ENCODE results near the gene CD2BP2. TPM values are rescaled to one million over a fixed set of nuclear protein-coding genes. Genes with fewer than 3 reads are reported as not detected.
A peak's percentile ranks its signal among the peaks of the same experiment; 100 is the strongest.

Gene CD2BP2
- total and polyA plus RNA-seq, 2 of the 13 experiments (the other 11 are each of a cell fraction or from before 2014, with no cell fraction given), result 24.9 to 54.6 TPM

GRCh38 chr16:30370456-30371247 is 15.5 kb upstream of the CD2BP2 start, which contains the start of gene TBC1D10B (continued):
- TF ChIP-seq GPN1 (CRISPR knock-in tag; IDR thresholded peaks at IDR 0.05; ENCODE audit: borderline replicate concordance) (no peak), CTCF (CRISPR knock-in tag; IDR thresholded peaks at IDR 0.05) (peak; percentile 75), XBP1 (CRISPR knock-in tag; IDR thresholded peaks at IDR 0.05) (no peak), ZNF367 (CRISPR knock-in tag; IDR thresholded peaks at IDR 0.05; ENCODE audit: borderline replicate concordance) (no peak), ZNF274 (CRISPR knock-in tag; IDR thresholded peaks at IDR 0.05) (no peak), ZNF598 (CRISPR knock-in tag; IDR thresholded peaks at IDR 0.05; ENCODE audit: borderline replicate concordance) (no peak), NFE2L2 (IDR thresholded peaks at IDR 0.05; ENCODE audit: low read length) (no peak), ZSCAN30 (CRISPR knock-in tag; IDR thresholded peaks at IDR 0.05) (no peak), KMT2A (CRISPR knock-in tag; IDR thresholded peaks at IDR 0.05) (no peak), ELF1 (CRISPR knock-in tag; IDR thresholded peaks at IDR 0.05) (peak; percentile 76), AHR (CRISPR knock-in tag; IDR thresholded peaks at IDR 0.05) (0 out of 2 replicates have a peak, but pooled peaks have one; percentile 57), THAP11 (CRISPR knock-in tag; IDR thresholded peaks at IDR 0.05) (peak; percentile 87), MTF2 (CRISPR knock-in tag; IDR thresholded peaks at IDR 0.05; ENCODE audit: borderline replicate concordance) (no peak), MZF1 (CRISPR knock-in tag; IDR thresholded peaks at IDR 0.05; ENCODE audit: borderline replicate concordance) (no peak), RBFOX2 (IDR thresholded peaks at IDR 0.05; ENCODE audit: low read depth, low read length) (no peak), TEF (CRISPR knock-in tag; IDR thresholded peaks at IDR 0.05) (no peak), MAFK (conservative IDR thresholded peaks at IDR 0.05 in 1 of 2, IDR thresholded peaks at IDR 0.05 in 1 of 2; ENCODE audit: low read length in 2 of 2) (peak; percentile 44 to 79), AKNA (CRISPR knock-in tag; IDR thresholded peaks at IDR 0.05; ENCODE audit: borderline replicate concordance) (no peak), AGO1 (IDR thresholded peaks at IDR 0.05; ENCODE audit: low read depth, low read length, poor library complexity, severe bottlenecking) (no peak), REL (CRISPR knock-in tag; conservative IDR thresholded peaks at IDR 0.05) (no peak), HNRNPL (IDR thresholded peaks at IDR 0.05; ENCODE audit: low read depth, low read length) (0 out of 2 replicates have a peak, but pooled peaks have one; percentile 47), NR2F1 (CRISPR knock-in tag; IDR thresholded peaks at IDR 0.05) (no peak)
